NCI-H345 treated with DMSO at 0.1 percent for 48 hours (cell line): ENCODE measurements around the gene ZNF280A.
"Not testable (repeated sequence)": the region's sequence is repeated elsewhere in the genome, so short reads cannot be mapped to it uniquely, and the experiment has no call there.

Experiments
- DNase-seq: peaks from one replicate; lab custom pipeline; 2025; ENCODE audit not compliant: unreplicated experiment; lab: John Stamatoyannopoulos, UW

Gene ZNF280A

GRCh38 chr22:22514431-22514830, 5.6 kb downstream of the ZNF280A start:
- DNase-seq: not testable (repeated sequence)

GRCh38 chr22:22513619-22514018, 6.5 kb downstream of the ZNF280A start:
- no peak for DNase-seq

- DNase-seq: no peak
These were observed 7.1 kb downstream of the ZNF280A start for GRCh38 chr22:22512951-22513350.

GRCh38 chr22:22510833-22511232, 9.2 kb downstream of the ZNF280A start:
- DNase-seq: not testable (repeated sequence)

GRCh38 chr22:22509912-22510311, 10.2 kb downstream of the ZNF280A start:
- not testable (repeated sequence) for DNase-seq

- DNase-seq: peak; percentile 61
These were observed 11.5 kb downstream of the ZNF280A start, which contains the start of gene ZNF280B for GRCh38 chr22:22508274-22509176. Gene ZNF280B (minus strand): TSS chr22:22508742. CDS start chr22:22489398, 19,344 bp downstream.

GRCh38 chr22:22507743-22508273, 12.3 kb downstream of the ZNF280A start:
- DNase-seq: no peak

GRCh38 chr22:22506736-22507135, 13.3 kb downstream of the ZNF280A start:
- no peak for DNase-seq

GRCh38 chr22:22498267-22498666, 21.8 kb downstream of the ZNF280A start:
- no peak for DNase-seq

GRCh38 chr22:22491589-22491988, 28.5 kb downstream of the ZNF280A start:
- DNase-seq: not testable (repeated sequence)

- no peak for DNase-seq
These were observed 31.3 kb downstream of the ZNF280A start for GRCh38 chr22:22488736-22489135.

GRCh38 chr22:22487869-22488597, 32.0 kb downstream of the ZNF280A start:
- no peak for DNase-seq

GRCh38 chr22:22487059-22487458, 33.0 kb downstream of the ZNF280A start:
- DNase-seq: no peak

- DNase-seq: no peak
These were observed 33.8 kb downstream of the ZNF280A start for GRCh38 chr22:22486132-22486899.

GRCh38 chr22:22485524-22485923, 34.5 kb downstream of the ZNF280A start:
- no peak for DNase-seq

- DNase-seq: no peak
These were observed 36.0 kb downstream of the ZNF280A start for GRCh38 chr22:22484023-22484422.

GRCh38 chr22:22480940-22481339, 39.1 kb downstream of the ZNF280A start:
- DNase-seq: no peak

GRCh38 chr22:22479999-22480532, 40.0 kb downstream of the ZNF280A start:
- no peak for DNase-seq

- DNase-seq: no peak
These were observed 41.0 kb downstream of the ZNF280A start for GRCh38 chr22:22479116-22479515.

GRCh38 chr22:22478470-22478869, 41.6 kb downstream of the ZNF280A start:
- DNase-seq: no peak

- no peak for DNase-seq
These were observed 45.3 kb downstream of the ZNF280A start for GRCh38 chr22:22474733-22475132.
